Activated gamma-delta T cell treated with Interleukin-2 at 50 U/mL for 16 hours (primary cell): Measurements from ENCODE around the gene TBC1D8.

ENCODE experiments used
- DNase-seq: peaks from one replicate; pipeline ENCODE4 v3.0.0-alpha.2; 2020

Gene TBC1D8

DNA sequence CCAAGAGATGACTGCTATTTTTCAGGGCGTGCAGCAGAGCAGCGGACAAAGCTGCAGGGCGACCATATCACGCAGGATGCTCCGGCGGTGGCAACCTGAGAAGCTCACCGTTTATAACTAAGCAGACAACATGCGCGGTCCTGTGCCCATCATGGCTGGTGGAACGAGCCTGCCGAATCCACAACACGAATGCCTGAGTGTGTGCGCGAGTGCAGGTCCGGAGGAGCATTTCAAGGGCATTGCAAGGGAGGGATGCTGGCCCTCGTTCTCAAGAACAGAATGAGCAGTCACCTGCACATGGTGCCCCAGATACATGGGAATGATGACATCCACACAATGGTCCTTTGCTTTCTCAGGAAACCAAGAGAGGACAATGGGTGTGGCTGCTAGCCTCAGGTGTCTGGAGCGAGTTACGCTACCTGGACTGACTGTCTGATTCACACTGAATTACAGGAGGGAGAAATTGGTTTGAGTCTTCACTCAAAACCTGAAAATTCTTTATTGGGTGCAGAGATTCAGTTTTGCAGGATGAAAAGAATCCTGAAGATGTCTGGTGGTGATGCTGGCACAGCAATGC, 39.8 kb downstream of the TBC1D8 start:
- DNase-seq = no peak

DNA sequence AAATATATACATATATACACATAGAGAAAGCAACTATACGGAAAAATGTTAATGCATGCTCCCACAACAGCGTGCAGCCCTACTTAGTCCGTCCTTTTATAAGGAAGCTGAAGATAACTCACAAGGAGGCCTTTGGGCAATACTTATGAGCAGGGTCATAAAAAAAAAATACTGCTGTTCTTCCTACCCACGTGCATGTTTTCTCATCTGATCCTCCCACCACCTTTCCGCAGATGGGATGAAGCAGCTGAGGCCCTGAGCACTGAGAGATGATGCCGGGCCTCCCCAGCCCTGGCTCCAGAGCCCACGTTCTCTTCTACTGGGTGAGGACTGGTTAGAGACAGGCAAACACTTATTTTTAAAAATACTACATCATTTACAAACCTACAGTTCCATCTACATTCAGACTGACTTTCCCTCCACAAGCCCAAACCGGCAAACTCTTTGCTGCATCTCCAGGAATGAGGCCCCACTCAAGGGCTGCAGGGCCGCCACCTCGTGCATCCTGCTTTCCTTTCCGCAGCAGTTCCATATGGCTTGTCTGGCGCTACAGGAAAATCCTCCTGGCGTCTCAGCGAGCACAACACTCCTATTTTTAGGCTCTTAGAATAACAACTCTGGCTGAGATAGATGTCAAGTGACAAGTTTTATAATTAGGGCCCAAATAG, 41.6 kb downstream of the TBC1D8 start:
- no peak for DNase-seq

DNA sequence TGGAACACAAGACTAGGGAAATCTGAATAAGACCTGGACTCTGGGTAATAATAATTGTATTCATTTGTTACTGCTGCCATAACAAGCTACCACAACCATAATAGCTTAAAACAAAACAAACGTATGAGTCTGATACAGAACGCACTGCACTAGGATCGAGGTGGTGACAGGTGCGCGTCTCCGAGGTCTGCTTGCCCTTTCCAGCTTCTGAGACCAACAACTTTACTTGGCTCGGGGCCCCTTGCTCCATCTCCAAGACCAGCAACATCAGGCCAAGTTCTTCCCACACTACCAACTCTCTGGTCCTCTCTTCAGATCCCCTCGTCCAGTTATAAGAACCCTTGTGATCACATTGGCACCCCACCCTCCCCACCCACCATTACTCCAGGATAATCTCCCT, 42.8 kb downstream of the TBC1D8 start:
- no peak for DNase-seq

DNA sequence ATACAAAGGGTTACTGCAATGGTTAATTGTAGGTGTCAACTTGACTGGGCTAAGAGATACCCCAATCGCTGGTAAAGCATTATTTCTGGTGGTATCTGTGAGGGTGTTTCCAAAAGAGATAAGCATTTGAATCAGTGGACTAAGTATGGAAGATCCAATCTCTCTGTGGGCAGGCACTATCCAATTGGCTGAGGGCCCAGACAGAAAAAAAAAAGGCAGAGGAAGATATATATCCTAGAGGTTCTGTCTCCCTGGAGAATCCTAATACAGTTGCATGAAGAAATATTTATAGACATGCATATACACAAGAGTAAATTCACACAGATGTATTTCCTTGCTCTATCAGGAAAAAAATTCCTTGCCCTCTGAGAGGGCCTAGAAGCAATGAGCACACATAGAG, 43.9 kb downstream of the TBC1D8 start:
- DNase-seq = no peak

DNA sequence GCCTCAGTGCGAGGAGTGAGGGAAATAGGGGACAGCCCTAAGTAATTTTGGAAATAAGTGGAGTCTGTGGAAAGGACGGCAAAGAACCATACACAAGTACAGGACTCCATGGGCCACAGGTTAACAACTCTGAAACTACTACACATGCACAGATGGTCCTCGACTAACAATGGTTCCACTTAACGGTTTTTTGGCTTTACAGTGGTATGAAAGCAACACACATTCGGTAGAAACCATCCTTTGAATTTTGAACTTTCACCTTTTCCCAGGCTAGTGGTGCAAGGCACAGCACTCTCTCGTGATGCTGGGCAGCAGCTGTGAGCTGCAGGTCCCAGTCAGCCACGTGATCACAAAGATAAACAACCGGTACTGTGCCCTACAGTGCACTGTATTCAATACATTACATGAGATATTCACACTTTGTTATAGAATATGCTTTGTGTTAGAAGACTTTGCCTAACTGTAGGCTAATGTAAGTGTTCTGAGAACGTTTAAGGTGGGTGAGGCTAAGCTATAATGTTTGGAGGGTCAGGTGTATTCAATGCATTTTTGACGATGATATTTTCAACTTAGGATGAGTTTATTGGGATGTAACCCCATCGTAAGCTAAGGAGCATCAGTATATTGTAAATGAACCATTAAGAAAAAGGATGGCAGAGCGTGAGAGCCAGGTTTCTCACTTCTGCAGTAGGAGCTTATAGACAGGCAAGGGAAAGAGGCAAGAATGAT, 44.6 kb downstream of the TBC1D8 start:
- DNase-seq = no peak

DNA sequence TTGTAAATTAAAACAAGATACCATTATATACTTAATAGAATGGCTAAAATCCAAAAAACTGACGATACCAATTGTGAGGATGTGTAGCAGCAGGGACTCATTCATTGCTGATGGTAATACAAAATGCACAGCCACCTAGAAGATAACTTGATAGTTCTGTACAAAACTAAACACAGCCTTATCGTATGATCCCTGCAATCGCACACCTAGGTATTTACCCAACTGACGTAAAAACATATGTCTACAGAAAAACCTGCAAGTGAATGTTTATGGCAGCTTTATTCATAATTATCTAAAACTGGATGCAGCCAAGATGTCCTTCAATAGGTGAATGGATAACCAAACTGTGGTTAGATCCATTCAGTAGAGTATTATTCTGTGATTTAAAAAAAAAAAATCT, 45.5 kb downstream of the TBC1D8 start:
- DNase-seq = no peak

DNA sequence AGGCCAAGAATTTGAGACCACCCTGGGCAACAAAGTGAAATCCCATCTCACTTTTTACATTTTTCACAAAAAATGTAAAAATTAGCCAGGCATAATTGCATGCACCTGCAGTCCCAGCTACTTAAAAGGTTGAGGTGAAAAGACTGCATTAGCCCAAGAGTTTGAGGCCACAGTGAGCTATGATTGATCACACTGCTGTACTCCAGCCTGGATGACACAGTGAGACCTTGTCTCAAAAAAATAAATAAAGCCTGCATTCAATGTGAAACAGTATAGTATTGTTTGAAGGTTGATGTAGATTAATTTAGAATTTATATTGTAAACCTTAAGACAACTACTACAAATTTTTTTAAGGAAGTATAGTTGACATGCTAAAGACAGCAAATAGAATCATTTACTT, 53.5 kb downstream of the TBC1D8 start:
- DNase-seq = no peak

DNA sequence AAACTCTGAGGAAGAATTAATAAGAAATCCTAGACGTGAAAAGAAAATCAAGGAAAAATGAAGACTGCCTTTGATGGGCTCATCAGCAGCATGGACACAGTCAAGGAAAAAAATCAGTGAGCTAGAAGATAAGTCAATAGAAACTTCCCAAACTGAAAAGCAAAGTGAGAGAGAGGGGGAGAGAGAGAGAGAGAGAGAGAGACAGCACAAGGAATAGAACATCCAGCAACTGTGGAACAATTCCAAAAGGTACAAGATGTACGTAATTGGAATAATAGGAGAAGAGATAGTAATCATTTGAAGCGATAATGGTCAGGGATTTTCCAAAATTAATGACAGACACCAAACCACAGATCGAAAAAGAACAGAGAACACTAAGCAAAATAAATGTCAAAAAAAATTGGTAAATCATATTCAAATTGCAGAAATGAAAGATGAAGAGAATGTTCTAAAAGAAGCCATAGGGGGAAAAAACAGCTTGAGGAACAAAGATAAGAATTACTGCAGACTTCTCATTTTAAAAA, 54.5 kb downstream of the TBC1D8 start:
- DNase-seq = no peak

DNA sequence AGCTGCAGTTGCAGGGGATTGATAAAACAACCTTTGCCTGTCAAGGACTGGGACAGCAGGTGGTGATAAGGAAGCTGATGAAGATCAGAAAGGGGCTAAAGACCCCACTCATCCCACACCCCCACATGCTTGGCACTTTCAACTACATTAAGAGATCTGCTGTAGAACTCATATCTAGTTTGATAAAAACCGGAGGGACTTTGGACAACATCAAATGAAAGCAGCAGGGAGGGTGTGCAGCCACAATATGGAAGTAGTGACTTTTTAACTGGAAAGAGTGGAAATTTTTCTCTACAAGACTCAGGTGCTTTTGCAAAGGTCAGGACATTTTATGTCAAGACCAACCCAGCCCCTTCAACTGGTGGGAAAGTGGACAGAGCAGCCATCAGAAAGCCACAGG, 56.8 kb downstream of the TBC1D8 start:
- no peak for DNase-seq

DNA sequence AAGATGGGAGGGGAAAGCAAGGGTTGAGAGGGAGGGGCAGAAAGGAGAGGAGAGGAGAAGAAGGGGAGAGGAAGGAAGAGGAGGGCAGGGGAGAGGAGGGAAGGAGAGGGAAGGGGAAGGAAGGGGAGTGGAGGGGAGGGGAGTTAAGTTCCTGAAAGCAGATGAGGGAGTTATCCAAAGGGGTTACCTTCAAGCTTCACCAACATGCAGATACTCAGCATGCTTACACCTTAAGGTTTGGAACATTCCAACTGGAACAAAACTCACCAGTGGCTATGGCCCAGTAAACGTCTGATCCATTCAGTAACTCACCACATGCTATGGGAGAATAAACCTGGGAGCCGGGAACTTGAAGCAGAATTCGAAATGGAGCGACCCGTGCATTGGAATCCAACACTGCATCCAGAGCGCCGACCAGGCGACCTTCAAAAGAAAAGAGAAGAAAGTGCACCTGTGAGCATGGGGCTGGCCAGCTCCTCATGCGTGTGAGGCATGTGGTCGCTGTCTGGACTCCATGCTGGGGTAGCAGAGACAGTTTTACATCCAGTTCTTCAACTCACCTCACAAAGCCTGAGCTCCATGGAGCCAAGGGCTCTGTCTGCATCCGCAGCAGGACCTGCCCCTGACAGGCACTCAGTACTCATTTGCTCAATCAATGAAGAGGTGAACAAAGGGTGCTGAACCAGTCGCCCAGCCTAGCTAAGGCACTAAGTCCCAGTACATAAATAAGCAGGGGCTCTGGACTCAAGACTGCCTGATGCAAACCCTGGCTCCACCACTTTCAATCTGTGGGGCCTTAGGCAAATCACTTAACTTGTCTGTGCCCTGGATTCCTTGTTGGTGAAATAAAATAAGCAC, 61.0 kb downstream of the TBC1D8 start:
- DNase-seq = no peak

DNA sequence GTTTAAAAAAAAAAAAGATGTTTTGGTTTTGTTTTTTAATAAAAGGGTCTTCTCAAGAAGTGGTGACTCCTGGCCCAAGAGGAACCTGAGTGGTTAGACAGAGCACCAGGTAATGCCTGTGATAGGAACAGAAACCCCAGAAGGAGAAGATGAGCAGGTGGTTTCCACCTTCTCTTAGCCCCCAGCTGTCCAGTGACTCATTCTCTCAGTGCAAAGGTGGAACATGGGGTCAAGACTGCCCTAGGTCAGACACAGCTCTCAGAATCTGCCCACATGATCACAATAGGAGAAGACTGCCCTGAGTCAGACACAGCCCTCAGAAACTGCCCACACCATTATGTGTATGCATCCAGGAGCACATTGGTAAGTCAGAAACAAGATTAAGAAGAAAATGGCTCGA, 61.8 kb downstream of the TBC1D8 start:
- DNase-seq = no peak

GRCh38 chr2:101087638-101088037, 63.5 kb downstream of the TBC1D8 start:
- no peak for DNase-seq

GRCh38 chr2:101083613-101084012, 67.6 kb downstream of the TBC1D8 start:
- DNase-seq = no peak

DNA sequence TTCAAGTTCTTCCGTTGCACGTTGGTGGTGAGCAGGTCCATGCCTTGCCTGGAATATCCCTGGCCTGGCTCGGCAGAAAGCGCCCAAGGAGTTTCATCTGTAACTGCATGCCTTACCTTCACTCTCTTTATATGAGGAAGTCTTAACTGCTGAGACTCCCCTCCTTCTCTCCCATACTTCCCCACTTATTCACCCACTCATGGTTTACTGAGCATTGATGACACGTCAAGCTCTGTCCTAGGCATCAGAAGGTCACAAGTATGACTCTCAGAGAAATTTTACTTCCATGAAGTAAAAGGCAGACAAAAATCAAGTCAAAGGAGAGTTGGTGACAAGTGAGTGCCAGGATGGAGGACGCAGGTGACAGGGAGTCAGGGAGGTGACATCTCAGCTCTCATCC, 68.2 kb downstream of the TBC1D8 start:
- no peak for DNase-seq

GRCh38 chr2:101081375-101081907, 69.7 kb downstream of the TBC1D8 start:
- no peak for DNase-seq

DNA sequence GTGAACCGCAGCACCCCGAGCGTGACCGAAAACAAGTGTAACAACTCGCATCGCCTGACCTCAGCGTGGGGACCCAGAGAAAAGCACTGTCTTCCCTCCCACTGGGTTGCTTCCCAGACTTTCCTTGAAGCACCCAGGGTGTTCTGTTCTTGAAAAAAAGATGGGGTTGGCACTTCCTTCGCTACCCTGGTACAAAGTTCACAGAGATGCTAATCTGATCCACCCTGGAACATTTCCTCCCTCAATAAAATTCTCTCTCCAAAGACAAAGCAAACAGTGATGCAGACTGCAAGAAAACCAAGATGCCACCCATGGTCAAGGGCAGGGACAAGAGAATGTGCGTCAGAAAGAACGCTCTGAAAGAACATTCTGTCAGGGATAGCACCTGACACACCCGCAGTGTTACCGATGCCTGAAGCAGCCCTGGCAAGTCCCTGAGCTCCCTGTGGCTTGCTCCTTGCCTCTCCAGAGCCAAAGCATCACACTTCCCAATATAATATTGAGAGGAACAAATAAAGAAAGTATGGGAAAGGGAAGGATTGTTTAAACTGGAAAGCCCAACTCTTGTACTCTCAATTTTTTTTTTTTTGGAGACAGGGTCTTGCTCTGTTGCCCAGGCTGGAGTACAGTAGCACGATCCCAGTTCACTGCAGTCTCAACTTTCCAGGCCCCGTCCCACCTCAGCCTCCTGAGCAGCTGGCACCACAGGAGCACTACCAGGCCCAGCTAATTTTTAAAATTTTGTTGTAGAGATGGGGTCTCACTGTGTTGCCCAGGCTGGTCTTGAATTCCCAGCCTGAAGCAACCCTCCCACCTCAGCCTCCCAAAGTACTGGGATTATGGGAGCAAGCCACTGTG, 70.7 kb downstream of the TBC1D8 start:
- no peak for DNase-seq

GRCh38 chr2:101076581-101076980, 74.6 kb downstream of the TBC1D8 start:
- no peak for DNase-seq

DNA sequence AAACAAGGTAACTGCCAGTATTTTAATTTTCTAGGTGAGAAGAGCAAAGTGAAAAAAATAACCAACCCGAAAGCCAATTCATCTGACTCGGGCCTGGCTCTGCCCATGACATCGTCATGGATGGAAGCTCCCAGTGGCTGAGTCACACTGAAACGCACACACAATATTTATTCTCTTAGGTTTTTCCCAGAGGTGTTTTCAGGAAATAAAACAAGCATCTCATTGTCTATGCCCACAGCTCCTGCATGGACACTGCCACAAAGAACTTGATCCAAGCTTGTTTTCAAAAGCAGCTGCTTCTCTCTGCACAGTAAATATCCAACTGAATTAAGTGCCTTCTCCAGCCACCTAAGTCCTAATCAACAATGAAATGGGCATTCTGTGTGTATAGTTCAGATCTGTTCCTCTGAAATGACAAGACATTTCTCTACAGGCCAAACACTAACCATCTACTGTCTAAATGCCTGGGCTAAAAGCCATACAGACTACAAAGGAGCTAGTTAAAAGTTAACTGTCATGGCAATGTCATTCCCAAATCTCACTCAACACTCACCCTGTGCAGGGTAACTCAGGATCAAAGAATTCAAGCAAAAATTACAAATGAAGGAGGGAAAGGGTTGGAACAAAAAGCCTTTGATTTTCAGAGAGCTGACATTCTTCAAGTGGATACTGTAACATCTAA, 86.2 kb downstream of the TBC1D8 start:
- no peak for DNase-seq

DNA sequence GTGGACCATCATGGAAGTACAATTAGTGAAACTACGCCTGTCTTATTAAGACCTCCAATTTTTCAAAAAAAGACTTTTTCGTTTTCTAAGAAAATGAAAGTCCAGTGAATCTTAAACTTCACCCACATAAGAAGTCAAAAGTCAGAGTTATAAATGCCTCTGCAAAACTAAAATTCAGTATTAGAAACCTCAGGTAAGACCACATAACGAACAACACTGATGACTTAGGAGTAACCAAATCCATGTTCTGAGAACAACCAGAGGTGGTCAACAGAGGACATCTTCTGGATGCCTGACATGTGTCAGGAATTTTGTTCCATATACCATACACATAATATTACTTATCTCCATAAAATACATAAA, 86.7 kb downstream of the TBC1D8 start:
- DNase-seq = no peak

GRCh38 chr2:101064125-101064502, 87.1 kb downstream of the TBC1D8 start:
- no peak for DNase-seq

DNA sequence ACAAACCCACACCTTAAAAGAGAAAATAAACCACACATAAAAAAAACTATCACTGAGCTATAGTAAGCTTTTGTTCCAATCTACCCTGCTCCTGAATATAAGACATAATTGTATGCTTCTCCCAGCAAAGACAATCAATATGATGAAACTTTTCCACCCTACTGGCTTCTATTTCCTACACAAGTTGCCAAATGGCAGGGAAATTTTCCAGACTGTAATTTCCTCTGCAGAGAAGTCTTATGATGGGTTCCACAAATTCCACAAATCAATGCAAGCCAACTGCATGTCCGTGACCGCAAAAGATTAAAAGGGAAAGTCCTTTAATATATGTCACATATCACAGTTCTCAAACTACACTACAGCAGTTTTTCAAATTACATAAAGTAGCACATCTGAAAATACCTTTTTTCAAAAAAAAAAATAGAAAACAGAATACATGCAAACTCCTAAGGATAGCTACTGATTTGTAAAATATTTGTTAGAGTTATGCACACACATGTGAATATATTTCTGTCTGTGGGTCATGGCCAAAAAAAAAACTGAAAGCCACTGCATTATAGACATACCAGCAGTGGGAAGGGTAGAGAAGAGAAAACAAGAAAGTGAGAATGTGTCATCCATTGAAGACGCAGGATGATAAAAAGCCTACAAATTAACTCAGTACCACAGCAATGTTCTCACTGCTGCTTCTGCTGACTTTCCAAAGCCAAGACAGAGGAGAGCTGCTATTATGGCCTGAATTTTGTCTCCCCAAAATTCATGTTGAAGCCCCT, 87.6 kb downstream of the TBC1D8 start:
- no peak for DNase-seq
